Effector memory CD4-positive, alpha-beta T cell (primary cell): ENCODE results near the gene GFAP.

Source experiments
- DNase-seq, 3 donors: peaks; one replicate each; pipeline ENCODE4 v3.0.0-alpha.2; 2020
- H3K27ac ChIP-seq: 2 replicates; pipeline ENCODE4 v1.7.0; 2013; ENCODE audit warnings: mild to moderate bottlenecking, low read length, moderate library complexity; ENCODE audit not compliant: insufficient read depth, poor library complexity, severe bottlenecking
- H3K27me3 ChIP-seq: replicated peaks from 2 replicates; pipeline ENCODE4 v1.7.0; 2013; ENCODE audit warnings: mild to moderate bottlenecking, low read length; ENCODE audit not compliant: insufficient read depth, control insufficient read depth, poor library complexity, severe bottlenecking
- H3K36me3 ChIP-seq: 2 replicates; pipeline ENCODE4 v1.7.0; 2013; ENCODE audit warnings: mild to moderate bottlenecking, low read length, moderate library complexity; ENCODE audit not compliant: control insufficient read depth, insufficient read depth
- H3K4me1 ChIP-seq: 2 replicates; pipeline ENCODE4 v1.7.0; 2013; ENCODE audit warnings: low read length, mild to moderate bottlenecking; ENCODE audit not compliant: control insufficient read depth, insufficient read depth, poor library complexity, severe bottlenecking
- H3K4me3 ChIP-seq: 2 replicates; pipeline ENCODE4 v1.7.0; 2013; ENCODE audit warnings: low read length, low read depth, mild to moderate bottlenecking; ENCODE audit not compliant: insufficient read depth, poor library complexity, severe bottlenecking
- H3K9me3 ChIP-seq: 2 replicates; pipeline ENCODE4 v1.7.0; 2013; ENCODE audit warnings: mild to moderate bottlenecking, low read length, moderate library complexity; ENCODE audit not compliant: control insufficient read depth

The GFAP gene

DNA sequence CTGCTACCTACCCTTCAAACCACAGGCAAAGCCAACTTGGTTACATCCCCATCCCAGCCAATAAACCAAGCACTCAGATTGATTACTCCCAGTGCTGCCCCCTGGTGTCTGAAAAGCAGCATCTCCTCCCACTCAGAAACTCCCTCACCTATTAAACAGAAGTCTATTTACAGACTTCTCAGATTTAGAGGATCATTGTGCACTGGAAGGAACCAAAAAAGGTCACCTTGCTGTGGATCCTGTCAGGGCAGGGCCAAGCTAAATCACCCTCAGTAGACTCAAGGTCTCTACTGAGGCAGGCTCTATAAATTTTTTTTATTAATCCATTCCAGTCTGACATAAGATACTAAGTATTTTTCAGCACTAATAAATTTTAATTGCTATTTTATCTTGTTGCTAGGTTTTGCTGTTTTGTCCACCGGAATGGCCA lies 50.1 kb downstream of the GFAP start:
- H3K27ac ChIP-seq = no peak overlapping the region
- peak; percentile 33 to 55 (median 42) for DNase-seq
- H3K36me3 ChIP-seq = peaks cover 79% of the 10 kb centered on the region
- H3K27me3 ChIP-seq = no peaks in the 10 kb centered on the region
- no peaks in the 10 kb centered on the region for H3K4me1 ChIP-seq
- no peaks in the 10 kb centered on the region for H3K9me3 ChIP-seq
- H3K4me3 ChIP-seq = no peak overlapping the region

DNA sequence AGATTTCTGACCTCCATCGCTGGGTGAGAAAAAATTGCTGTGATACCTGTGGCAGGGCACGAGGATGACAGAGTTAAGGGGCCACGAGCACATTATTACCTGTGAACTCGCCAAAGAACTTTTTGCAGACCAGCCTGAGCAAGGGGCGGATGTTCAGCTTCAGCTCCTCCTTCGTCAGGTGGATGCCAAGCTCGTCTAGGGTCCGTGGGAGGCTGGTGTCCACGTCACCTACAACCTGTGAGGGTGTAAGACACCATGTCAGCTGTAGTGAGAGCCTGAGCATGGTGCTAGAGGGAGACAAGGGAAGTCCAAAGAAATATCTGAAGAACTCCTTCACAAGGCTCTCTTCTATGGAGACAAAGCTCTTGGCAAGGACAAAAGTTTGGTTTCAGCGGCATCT lies 50.5 kb downstream of the GFAP start:
- no peaks in the 10 kb centered on the region for H3K27me3 ChIP-seq
- peaks cover 79% of the 10 kb centered on the region for H3K36me3 ChIP-seq
- no peak overlapping the region for H3K4me3 ChIP-seq
- H3K9me3 ChIP-seq = no peaks in the 10 kb centered on the region
- no peak overlapping the region for H3K27ac ChIP-seq
- H3K4me1 ChIP-seq = no peaks in the 10 kb centered on the region
- DNase-seq = no peak

DNA sequence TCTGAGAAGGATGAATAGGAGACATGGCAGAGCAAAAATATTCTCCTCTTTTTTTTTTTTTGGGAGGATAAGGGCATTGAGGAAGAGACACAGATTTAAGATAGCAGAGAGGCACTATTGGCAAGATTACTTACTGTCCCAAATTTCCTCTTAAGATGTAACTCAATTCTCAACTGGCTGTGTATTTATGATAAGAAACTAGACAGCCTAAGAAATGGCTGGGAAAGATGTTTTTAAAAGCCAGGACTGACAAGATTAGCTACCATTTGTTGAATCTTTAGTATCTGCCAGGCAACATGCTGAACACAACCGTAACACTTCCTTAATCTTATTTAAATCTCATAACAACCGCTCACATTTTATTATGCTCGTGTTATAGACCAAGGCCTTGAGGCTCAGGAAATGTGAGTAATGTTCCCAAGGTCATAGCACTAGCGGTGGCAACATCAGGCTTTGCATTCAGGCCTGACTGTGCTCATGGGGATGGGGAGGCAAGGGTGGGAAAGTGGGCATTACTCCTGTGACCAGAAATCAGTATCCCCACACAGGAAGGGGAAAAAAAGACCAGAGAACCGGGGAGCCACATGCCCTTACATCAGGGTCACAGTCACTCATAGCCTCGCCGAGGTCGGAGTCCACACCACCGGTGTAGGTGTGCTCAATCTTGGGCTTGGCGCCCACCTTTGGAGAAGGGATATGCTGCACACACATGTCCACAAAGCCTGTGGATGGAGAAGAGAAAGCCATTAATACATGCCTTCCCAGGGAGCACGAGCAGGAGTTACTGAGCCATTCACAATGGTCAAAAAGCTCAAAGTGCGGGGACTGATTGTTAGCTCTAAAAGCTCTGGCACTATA lies 52.0 kb downstream of the GFAP start:
- H3K27me3 ChIP-seq = no peaks in the 10 kb centered on the region
- H3K4me3 ChIP-seq = no peak overlapping the region
- no peaks in the 10 kb centered on the region for H3K9me3 ChIP-seq
- no peak for DNase-seq
- H3K4me1 ChIP-seq = no peaks in the 10 kb centered on the region
- peaks cover 79% of the 10 kb centered on the region for H3K36me3 ChIP-seq
- H3K27ac ChIP-seq = no peak overlapping the region

GRCh38 chr17:44862278-44862914 lies 52.9 kb downstream of the GFAP start:
- no peaks in the 10 kb centered on the region for H3K4me1 ChIP-seq
- H3K27ac ChIP-seq = no peak overlapping the region
- H3K36me3 ChIP-seq = peaks cover 76% of the 10 kb centered on the region
- no peak for DNase-seq
- H3K27me3 ChIP-seq = no peaks in the 10 kb centered on the region
- no peak overlapping the region for H3K4me3 ChIP-seq
- no peaks in the 10 kb centered on the region for H3K9me3 ChIP-seq

- H3K4me3 ChIP-seq = no peak overlapping the region
- H3K27me3 ChIP-seq = no peaks in the 10 kb centered on the region
- no peaks in the 10 kb centered on the region for H3K9me3 ChIP-seq
- peaks cover 87% of the 10 kb centered on the region for H3K36me3 ChIP-seq
- H3K27ac ChIP-seq = no peak overlapping the region
- no peak for DNase-seq
- no peaks in the 10 kb centered on the region for H3K4me1 ChIP-seq
Observed at GRCh38 chr17:44859701-44860100, 55.6 kb downstream of the GFAP start.

- no peaks in the 10 kb centered on the region for H3K27me3 ChIP-seq
- no peak overlapping the region for H3K27ac ChIP-seq
- no peaks in the 10 kb centered on the region for H3K4me1 ChIP-seq
- no peaks in the 10 kb centered on the region for H3K9me3 ChIP-seq
- peaks cover 76% of the 10 kb centered on the region for H3K36me3 ChIP-seq
- DNase-seq = no peak
- H3K4me3 ChIP-seq = no peak overlapping the region
Observed at GRCh38 chr17:44854192-44854591, 61.1 kb downstream of the GFAP start.
